NT2/D1 (cell line): ENCODE measurements around the gene FREM2.

Experiments used
- DNase-seq: peaks from one replicate; pipeline ENCODE4 v3.0.0-alpha.2; 2011; ENCODE audit warnings: low read depth, low spot score
- H3K27me3 ChIP-seq: 2 replicates; pipeline ENCODE4 v1.6.0; 2011; ENCODE audit warnings: mild to moderate bottlenecking; ENCODE audit not compliant: insufficient read length, insufficient read depth
- H3K36me3 ChIP-seq: 2 replicates; pipeline ENCODE4 v1.6.1; 2011; ENCODE audit warnings: mild to moderate bottlenecking, low read length, mixed read lengths; ENCODE audit not compliant: insufficient read depth, insufficient read length
- H3K4me1 ChIP-seq: 2 replicates; pipeline ENCODE4 v1.5.1; 2011; ENCODE audit not compliant: insufficient read depth, insufficient read length
- H3K4me3 ChIP-seq: 2 replicates; pipeline ENCODE4 v1.5.1; 2011; ENCODE audit warnings: low read depth; ENCODE audit not compliant: insufficient read length
- H3K9ac ChIP-seq: 2 replicates; pipeline ENCODE4 v1.6.0; 2011; ENCODE audit warnings: low read depth; ENCODE audit not compliant: insufficient read length
- H3K9me3 ChIP-seq: 2 replicates; pipeline ENCODE4 v1.5.1; 2011; ENCODE audit warnings: mild to moderate bottlenecking, low read length; ENCODE audit not compliant: insufficient read depth
- SUZ12 ChIP-seq: IDR thresholded peaks from 2 replicates; pipeline ENCODE4 v1.6.1; 2011; ENCODE audit not compliant: insufficient read length, insufficient read depth; ENCODE audit errors: extremely low read depth
- YY1 ChIP-seq: IDR thresholded peaks from 2 replicates; pipeline ENCODE4 v1.6.1; 2011; ENCODE audit not compliant: insufficient read length, insufficient read depth
- ZNF274 ChIP-seq: IDR thresholded peaks from 2 replicates; pipeline ENCODE4 v1.6.1; 2011; ENCODE audit warnings: mild to moderate bottlenecking, low read depth, low read length

Gene FREM2

GRCh38 chr13:38879786-38880185 lies 192.9 kb downstream of the FREM2 start:
- Histone ChIP-seq H3K4me3 (no peak overlapping the region), H3K9me3 (no peaks in the 10 kb centered on the region), H3K9ac (no peak overlapping the region), H3K36me3 (no peaks in the 10 kb centered on the region), H3K4me1 (no peaks in the 10 kb centered on the region), H3K27me3 (no peaks in the 10 kb centered on the region)
- TF ChIP-seq ZNF274 (no peak), YY1 (no peak), SUZ12 (no peak)
- no peak for DNase-seq

- Histone ChIP-seq H3K4me3 (no peak overlapping the region), H3K36me3 (no peaks in the 10 kb centered on the region), H3K9me3 (no peaks in the 10 kb centered on the region), H3K4me1 (no peaks in the 10 kb centered on the region), H3K9ac (no peak overlapping the region), H3K27me3 (no peaks in the 10 kb centered on the region)
- TF ChIP-seq YY1 (no peak), ZNF274 (no peak), SUZ12 (no peak)
- no peak for DNase-seq
These were observed 193.5 kb downstream of the FREM2 start for GRCh38 chr13:38880397-38880796.

GRCh38 chr13:38883783-38884182 lies 196.9 kb downstream of the FREM2 start:
- no peak for DNase-seq
- H3K36me3 ChIP-seq: no peaks in the 10 kb centered on the region
- H3K4me3 ChIP-seq: no peak overlapping the region
- no peaks in the 10 kb centered on the region for H3K4me1 ChIP-seq
- H3K9ac ChIP-seq: no peak overlapping the region
- TF ChIP-seq YY1 (no peak), SUZ12 (no peak), ZNF274 (no peak)
- no peaks in the 10 kb centered on the region for H3K9me3 ChIP-seq
- H3K27me3 ChIP-seq: no peaks in the 10 kb centered on the region

GRCh38 chr13:38888309-38888708 lies 201.4 kb downstream of the FREM2 start:
- TF ChIP-seq ZNF274 (no peak), YY1 (no peak), SUZ12 (no peak)
- H3K36me3 ChIP-seq: no peaks in the 10 kb centered on the region
- no peak for DNase-seq
- H3K4me3 ChIP-seq: no peak overlapping the region
- H3K9me3 ChIP-seq: no peaks in the 10 kb centered on the region; the same call in 1 of the 2 replicates
- H3K4me1 ChIP-seq: no peaks in the 10 kb centered on the region
- no peaks in the 10 kb centered on the region for H3K27me3 ChIP-seq
- no peak overlapping the region for H3K9ac ChIP-seq

- H3K9me3 ChIP-seq: no peaks in the 10 kb centered on the region; the same call in 1 of the 2 replicates
- TF ChIP-seq YY1 (no peak), SUZ12 (no peak), ZNF274 (no peak)
- H3K4me3 ChIP-seq: no peak overlapping the region
- no peaks in the 10 kb centered on the region for H3K27me3 ChIP-seq
- H3K36me3 ChIP-seq: no peaks in the 10 kb centered on the region
- no peak overlapping the region for H3K9ac ChIP-seq
- no peak for DNase-seq
- H3K4me1 ChIP-seq: no peaks in the 10 kb centered on the region
These were observed 208.2 kb downstream of the FREM2 start for GRCh38 chr13:38895075-38895474.

- Histone ChIP-seq H3K9me3 (no peaks in the 10 kb centered on the region), H3K4me1 (no peaks in the 10 kb centered on the region), H3K9ac (no peak overlapping the region), H3K36me3 (no peaks in the 10 kb centered on the region), H3K4me3 (no peak overlapping the region), H3K27me3 (no peaks in the 10 kb centered on the region)
- no peak for DNase-seq
- TF ChIP-seq YY1: no peak
- no peak for TF ChIP-seq SUZ12
- no peak for TF ChIP-seq ZNF274
These were observed 210.6 kb downstream of the FREM2 start for GRCh38 chr13:38897521-38897920.

GRCh38 chr13:38898481-38898880 lies 211.6 kb downstream of the FREM2 start:
- H3K4me3 ChIP-seq: no peak overlapping the region
- H3K4me1 ChIP-seq: no peaks in the 10 kb centered on the region
- TF ChIP-seq ZNF274: no peak
- no peak for TF ChIP-seq SUZ12
- TF ChIP-seq YY1: no peak

More at GRCh38 chr13:38898481-38898880, 211.6 kb downstream of the FREM2 start:
- Histone ChIP-seq H3K27me3 (no peaks in the 10 kb centered on the region), H3K36me3 (no peaks in the 10 kb centered on the region), H3K9me3 (no peaks in the 10 kb centered on the region), H3K9ac (no peak overlapping the region)
- DNase-seq: no peak
